ENCODE results near the gene ZNF624. TPM values are rescaled to one million over a fixed set of nuclear protein-coding genes. Genes with fewer than 3 reads are reported as not detected.

ZNF624 gene
- total RNA-seq, 1 experiment from 2014 or later, result 1.3 TPM

DNA sequence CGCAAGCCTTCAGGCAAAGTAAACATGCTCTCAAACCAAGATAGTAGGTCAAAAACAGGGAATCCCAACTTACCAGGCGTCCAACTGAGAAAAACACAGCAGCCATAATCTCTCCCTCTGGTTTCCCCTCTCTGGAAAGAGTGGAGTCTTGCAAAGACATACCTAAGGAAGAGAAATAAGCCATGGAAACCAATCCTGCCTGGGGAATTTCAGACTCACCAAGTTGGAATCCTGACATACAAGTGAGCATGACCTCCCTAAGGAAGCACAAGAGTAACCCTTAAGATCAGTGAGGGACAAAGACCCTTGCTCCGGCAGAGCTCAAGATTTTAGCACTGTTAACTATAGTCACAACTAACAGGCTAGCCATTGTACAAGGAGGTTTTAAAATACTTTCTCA, 4.1 kb downstream of the ZNF624 start:
- Histone ChIP-seq H3K9me3 (ENCODE audit: control insufficient read depth, low read depth, low read length) (no peaks in the 10 kb centered on the region), H2AFZ (ENCODE audit: low read length) (no peak overlapping the region), H2BK12ac (ENCODE audit: insufficient read length, low read depth, low read length) (no peak overlapping the region), H3K56ac (ENCODE audit: insufficient read length, low read depth, low read length) (no peak overlapping the region), H3K14ac (ENCODE audit: insufficient read depth, low read length) (no peak overlapping the region), H2BK120ac (ENCODE audit: low read depth, low read length, poor library complexity, severe bottlenecking) (no peak overlapping the region), H2AK5ac (ENCODE audit: insufficient read length, low read length) (no peak overlapping the region), H3K27ac (ENCODE audit: insufficient read length, low read depth, low read length) (no peak overlapping the region), H3T11ph (ENCODE audit: low read length) (no peak overlapping the region), H3K9ac (ENCODE audit: extremely low read depth, insufficient read length, low read length) (no peak overlapping the region), H4K5ac (ENCODE audit: insufficient read length, low read depth, low read length) (no peak overlapping the region), H2BK20ac (ENCODE audit: low read depth, low read length, poor library complexity, severe bottlenecking) (no peak overlapping the region), H3K4me1 (ENCODE audit: insufficient read depth, low read length) (no peaks in the 10 kb centered on the region; the same call in 1 of the 2 replicates), H4K20me1 (ENCODE audit: control insufficient read depth, insufficient read depth, insufficient read length) (no peaks in the 10 kb centered on the region), H3K27me3 (ENCODE audit: insufficient read depth, low read length) (no peaks in the 10 kb centered on the region), H3K4ac (ENCODE audit: low read depth, low read length) (no peak overlapping the region), H3K23ac (ENCODE audit: insufficient read length, low read depth, low read length) (no peak overlapping the region), H4K8ac (replicated peaks; ENCODE audit: insufficient read length, low read depth, low read length) (no peak overlapping the region), H2BK15ac (ENCODE audit: low read depth, low read length) (no peak overlapping the region), H3K4me2 (ENCODE audit: insufficient read depth, insufficient read length, low read length) (no peak overlapping the region), H4K91ac (ENCODE audit: insufficient read length, low read depth, low read length) (no peak overlapping the region), H3K23me2 (ENCODE audit: insufficient read length, low read depth, low read length, poor library complexity, severe bottlenecking) (peaks cover 5% of the 10 kb centered on the region), H3K79me1 (ENCODE audit: insufficient read depth, low read depth, low read length, poor library complexity, severe bottlenecking) (no peaks in the 10 kb centered on the region), H3K79me2 (ENCODE audit: insufficient read depth, low read length) (no peaks in the 10 kb centered on the region), H3K18ac (ENCODE audit: insufficient read length, low read depth, low read length) (no peak overlapping the region), H2BK5ac (ENCODE audit: insufficient read length, low read length) (no peak overlapping the region)
- no peak for DNase-seq
- H3K9me3 Mint-ChIP-seq, result no peaks in the 10 kb centered on the region
- peak overlapping the region in 2 of 3 experiments; percentile 28 to 82; a peak in 3 of 7 replicates for H3K27ac Mint-ChIP-seq
- no peaks in the 10 kb centered on the region; a peak in 1 of 7 replicates for H3K36me3 Mint-ChIP-seq (ENCODE audit: insufficient read depth in 1 of 3, low read depth in 3 of 3)
- no peak for TF ChIP-seq CTCF (conservative IDR thresholded peaks at IDR 0.05)
- whole genome bisulfite sequencing (ENCODE audit: extremely low coverage, insufficient read length, low lambda C conversion rate), result no CpG with 5 or more reads among the region's 3 CpGs
- H3K4me3 Mint-ChIP-seq, result no peak overlapping the region
- peaks cover 24% of the 10 kb centered on the region in 2 experiments for H3K4me1 Mint-ChIP-seq
- no peaks in the 10 kb centered on the region for H3K27me3 Mint-ChIP-seq (ENCODE audit: low read depth)
